H9 (cell line): Measurements from ENCODE around the gene ALKBH1. TPM values are rescaled to one million over a fixed set of nuclear protein-coding genes. Genes with fewer than 3 reads are reported as not detected.

Source experiments
- DNase-seq: peaks from one replicate; pipeline ENCODE4 v3.0.0-alpha.2; 2017
- H2AFZ ChIP-seq: one replicate; pipeline ENCODE4 v1.6.1; 2013; ENCODE audit warnings: mild to moderate bottlenecking, low read length, control low read depth, moderate library complexity
- H2AK5ac ChIP-seq: 2 replicates; pipeline ENCODE4 v1.6.1; 2013; ENCODE audit warnings: low read length, control low read depth, mixed read lengths; ENCODE audit not compliant: insufficient read length
- H2BK120ac ChIP-seq: one replicate; pipeline ENCODE4 v1.6.1; 2013; ENCODE audit warnings: low read depth, mild to moderate bottlenecking, low read length, control low read depth, inconsistent platforms; ENCODE audit not compliant: poor library complexity, severe bottlenecking
- H2BK12ac ChIP-seq: 2 replicates; pipeline ENCODE4 v1.6.1; 2013; ENCODE audit warnings: low read length, control low read depth, mixed read lengths, low read depth; ENCODE audit not compliant: insufficient read length
- H2BK15ac ChIP-seq: 2 replicates; pipeline ENCODE4 v1.6.1; 2013; ENCODE audit warnings: low read depth, low read length, control low read depth
- H2BK20ac ChIP-seq: one replicate; pipeline ENCODE4 v1.6.1; 2013; ENCODE audit warnings: low read depth, mild to moderate bottlenecking, low read length, control low read depth, inconsistent platforms; ENCODE audit not compliant: poor library complexity, severe bottlenecking
- H2BK5ac ChIP-seq: 2 replicates; pipeline ENCODE4 v1.6.1; 2013; ENCODE audit warnings: low read length, control low read depth, mixed read lengths; ENCODE audit not compliant: insufficient read length
- H3K14ac ChIP-seq: 2 replicates; pipeline ENCODE4 v1.6.1; 2013; ENCODE audit warnings: low read length, control low read depth; ENCODE audit not compliant: insufficient read depth
- H3K18ac ChIP-seq: 2 replicates; pipeline ENCODE4 v1.6.1; 2013; ENCODE audit warnings: low read depth, mild to moderate bottlenecking, mixed read lengths, low read length, control low read depth; ENCODE audit not compliant: insufficient read length
- H3K23ac ChIP-seq: 2 replicates; pipeline ENCODE4 v1.6.1; 2013; ENCODE audit warnings: low read length, control low read depth, mixed read lengths, low read depth; ENCODE audit not compliant: insufficient read length
- H3K23me2 ChIP-seq: 2 replicates; pipeline ENCODE4 v1.6.1; 2013; ENCODE audit warnings: low read depth, mild to moderate bottlenecking, mixed read lengths, low read length, control low read depth; ENCODE audit not compliant: insufficient read length, poor library complexity, severe bottlenecking
- H3K27ac ChIP-seq: 2 replicates; pipeline ENCODE4 v1.5.1; 2013; ENCODE audit warnings: low read length, control low read depth, mixed read lengths, low read depth; ENCODE audit not compliant: insufficient read length
- H3K27me3 ChIP-seq: 2 replicates; pipeline ENCODE4 v1.6.1; 2013; ENCODE audit warnings: low read length, control low read depth, inconsistent platforms; ENCODE audit not compliant: insufficient read depth
- H3K4ac ChIP-seq: 2 replicates; pipeline ENCODE4 v1.6.1; 2013; ENCODE audit warnings: low read depth, mild to moderate bottlenecking, control low read depth, inconsistent platforms, low read length, moderate library complexity
- H3K4me1 ChIP-seq: 2 replicates; pipeline ENCODE4 v1.6.1; 2013; ENCODE audit warnings: low read length, control low read depth, inconsistent platforms; ENCODE audit not compliant: insufficient read depth
- H3K4me2 ChIP-seq: 2 replicates; pipeline ENCODE4 v1.6.1; 2013; ENCODE audit warnings: low read length, control low read depth, mixed read lengths; ENCODE audit not compliant: insufficient read length, insufficient read depth
- H3K56ac ChIP-seq: 2 replicates; pipeline ENCODE4 v1.6.1; 2013; ENCODE audit warnings: low read depth, mild to moderate bottlenecking, mixed read lengths, low read length, control low read depth; ENCODE audit not compliant: insufficient read length
- H3K79me1 ChIP-seq: 2 replicates; pipeline ENCODE4 v1.6.1; 2013; ENCODE audit warnings: low read depth, mild to moderate bottlenecking, moderate library complexity, low read length, control low read depth, inconsistent platforms; ENCODE audit not compliant: insufficient read depth, poor library complexity, severe bottlenecking
- H3K79me2 ChIP-seq: 2 replicates; pipeline ENCODE4 v1.6.1; 2013; ENCODE audit warnings: low read length, control low read depth, inconsistent platforms; ENCODE audit not compliant: insufficient read depth
- H3K9ac ChIP-seq: 2 replicates; pipeline ENCODE4 v1.6.1; 2013; ENCODE audit warnings: low read length, control low read depth, mixed read lengths; ENCODE audit not compliant: insufficient read length; ENCODE audit errors: extremely low read depth
- H3K9me3 ChIP-seq: one replicate; pipeline ENCODE4 v1.6.1; 2013; ENCODE audit warnings: low read depth, low read length, inconsistent platforms; ENCODE audit not compliant: control insufficient read depth
- H3T11ph ChIP-seq: one replicate; pipeline ENCODE4 v1.6.1; 2013; ENCODE audit warnings: mild to moderate bottlenecking, low read length, control low read depth, inconsistent platforms
- H4K20me1 ChIP-seq: one replicate; pipeline ENCODE4 v1.6.1; 2013; ENCODE audit not compliant: control insufficient read depth, insufficient read length, insufficient read depth
- H4K5ac ChIP-seq: 2 replicates; pipeline ENCODE4 v1.6.1; 2013; ENCODE audit warnings: low read depth, mild to moderate bottlenecking, mixed read lengths, low read length, control low read depth; ENCODE audit not compliant: insufficient read length
- H4K8ac ChIP-seq: replicated peaks from 2 replicates; pipeline ENCODE4 v1.6.1; 2013; ENCODE audit warnings: low read length, control low read depth, mixed read lengths, low read depth; ENCODE audit not compliant: insufficient read length
- H4K91ac ChIP-seq: 2 replicates; pipeline ENCODE4 v1.6.1; 2013; ENCODE audit warnings: low read depth, mild to moderate bottlenecking, moderate library complexity, mixed read lengths, low read length, control low read depth; ENCODE audit not compliant: insufficient read length
- H3K27ac Mint-ChIP-seq, 3 experiments: 2 replicates in 2 of 3; 3 replicates in 1 of 3; pipeline ENCODE4 v1.8.0; 2020 to 2021; ENCODE audit warnings: mixed read lengths in 3 of 3, mild to moderate bottlenecking in 1 of 3, moderate library complexity in 1 of 3
- H3K27me3 Mint-ChIP-seq: 2 replicates; pipeline ENCODE4 v1.8.0; 2021; ENCODE audit warnings: low read depth, mild to moderate bottlenecking, moderate library complexity, mixed read lengths
- H3K36me3 Mint-ChIP-seq, 3 experiments: 2 replicates in 2 of 3; 3 replicates in 1 of 3; pipeline ENCODE4 v1.8.0; 2020 to 2021; ENCODE audit warnings: low read depth in 3 of 3, mixed read lengths in 3 of 3; ENCODE audit not compliant: insufficient read depth in 1 of 3
- H3K4me1 Mint-ChIP-seq, 2 experiments: 2 replicates each; pipeline ENCODE4 v1.8.0; 2020; ENCODE audit warnings: mixed read lengths in 2 of 2
- H3K4me3 Mint-ChIP-seq, 2 experiments: 2 replicates in 1 of 2; 3 replicates in 1 of 2; pipeline ENCODE4 v1.8.0; 2020 to 2021; ENCODE audit warnings: mild to moderate bottlenecking in 2 of 2, mixed read lengths in 2 of 2, moderate library complexity in 1 of 2
- H3K9me3 Mint-ChIP-seq, 2 experiments: 2 replicates in 1 of 2; 3 replicates in 1 of 2; pipeline ENCODE4 v1.8.0; 2020; ENCODE audit warnings: mild to moderate bottlenecking in 2 of 2, mixed read lengths in 2 of 2, moderate library complexity in 1 of 2
- CTCF ChIP-seq: fragments of 200-600 bp; sonication (generic); conservative IDR thresholded peaks from 3 replicates; pipeline ENCODE4 v1.8.0; 2021; ENCODE audit warnings: antibody characterized with exemption, mild to moderate bottlenecking
- WGBS: extraction: QIAGEN DNeasy Blood & Tissue Kit; methylation state at CpG from one replicate; pipeline ENCODE4 v1.1.7; 2013; ENCODE audit warnings: missing lambda C conversion rate, low lambda C conversion rate, mixed read lengths; ENCODE audit not compliant: insufficient read length; ENCODE audit errors: extremely low coverage; 5-methylcytosine and 5-hydroxymethylcytosine counted together
- total RNA-seq: library from RNA; stranded (reverse); gene quantifications from 2 replicates; pipeline ENCODE4 v1.2.1, GENCODE V29; 2021

Gene ALKBH1
- total RNA-seq, 1 experiment from 2014 or later: 18.7 TPM

- Histone ChIP-seq H3K23me2 (no peaks in the 10 kb centered on the region), H2AK5ac (no peak overlapping the region), H4K91ac (no peak overlapping the region), H2BK15ac (no peak overlapping the region), H2BK12ac (no peak overlapping the region), H2BK120ac (no peak overlapping the region), H3K56ac (no peak overlapping the region), H2BK5ac (no peak overlapping the region), H3K27ac (no peak overlapping the region), H3T11ph (no peak overlapping the region), H3K4ac (no peak overlapping the region), H2AFZ (no peak overlapping the region), H3K23ac (no peak overlapping the region), H3K9me3 (no peaks in the 10 kb centered on the region), H2BK20ac (no peak overlapping the region), H3K4me2 (no peak overlapping the region), H4K5ac (no peak overlapping the region), H4K20me1 (no peaks in the 10 kb centered on the region), H3K4me1 (no peaks in the 10 kb centered on the region), H3K18ac (no peak overlapping the region), H4K8ac (no peak overlapping the region), H3K27me3 (no peaks in the 10 kb centered on the region), H3K14ac (no peak overlapping the region), H3K79me1 (no peaks in the 10 kb centered on the region), H3K9ac (no peak overlapping the region), H3K79me2 (no peaks in the 10 kb centered on the region)
- Mint-ChIP-seq H3K4me1 (peaks cover 17% of the 10 kb centered on the region in 2 experiments), H3K27ac (peak overlapping the region in 2 of 3 experiments; percentile 7 to 64; a peak in 2 of 7 replicates), H3K27me3 (no peaks in the 10 kb centered on the region; the same call in 1 of the 2 replicates), H3K4me3 (no peak overlapping the region), H3K9me3 (no peaks in the 10 kb centered on the region), H3K36me3 (no peaks in the 10 kb centered on the region)
- no CpG with 5 or more reads among the region's 7 CpGs for WGBS
- DNase-seq: no peak
- TF ChIP-seq CTCF: no peak
These were observed 47.1 kb downstream of the ALKBH1 start for GRCh38 chr14:77660754-77661153.
